GM08714 (cell line): ENCODE results near the gene RALGAPA2.

Experiments used
- H3K4me3 ChIP-seq: fragments of 200-500 bp; sonication (Bioruptor generic); 2 replicates; pipeline ENCODE4 v1.5.1; 2014; ENCODE audit warnings: mild to moderate bottlenecking, low read length, inconsistent platforms
- ZNF274 ChIP-seq: IDR thresholded peaks from 2 replicates; pipeline ENCODE4 v1.6.1; 2012; ENCODE audit warnings: mild to moderate bottlenecking, low read depth, low read length

RALGAPA2 gene

GRCh38 chr20:20706285-20706684, 6.2 kb downstream of the RALGAPA2 start:
- H3K4me3 ChIP-seq, result no peak overlapping the region
- TF ChIP-seq ZNF274, result no peak

- TF ChIP-seq ZNF274, result no peak
Measured at GRCh38 chr20:20702330-20703245, 9.9 kb downstream of the RALGAPA2 start.

DNA sequence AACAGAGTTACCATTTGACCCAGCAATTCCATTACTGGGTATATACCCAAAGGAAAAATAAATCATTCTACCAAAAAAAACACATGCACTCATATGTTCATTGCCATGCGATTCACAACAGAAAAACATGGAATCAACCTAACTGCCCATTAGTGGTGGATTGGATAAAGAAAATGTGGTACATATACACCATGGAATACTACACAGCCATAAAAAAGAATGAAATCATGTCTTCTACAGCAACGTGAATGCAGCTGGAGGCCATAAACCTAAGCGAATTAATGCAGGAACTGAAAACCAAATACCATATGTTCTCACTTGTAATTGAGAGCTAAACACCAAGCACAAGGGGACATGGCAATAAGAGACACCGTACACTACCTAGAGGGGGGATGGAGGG, 12.5 kb downstream of the RALGAPA2 start:
- TF ChIP-seq ZNF274, result no peak
- H3K4me3 ChIP-seq, result no peak overlapping the region

More at GRCh38 chr20:20702330-20703245, 9.9 kb downstream of the RALGAPA2 start:
- H3K4me3 ChIP-seq, result no peak overlapping the region

- no peak overlapping the region for H3K4me3 ChIP-seq
Measured at GRCh38 chr20:20699144-20699543, 13.3 kb downstream of the RALGAPA2 start.

GRCh38 chr20:20697325-20697845, 15.1 kb downstream of the RALGAPA2 start:
- TF ChIP-seq ZNF274, result no peak
- no peak overlapping the region for H3K4me3 ChIP-seq

More at GRCh38 chr20:20699144-20699543, 13.3 kb downstream of the RALGAPA2 start:
- no peak for TF ChIP-seq ZNF274

- H3K4me3 ChIP-seq, result no peak overlapping the region
- TF ChIP-seq ZNF274, result no peak
Measured at GRCh38 chr20:20695250-20695816, 17.1 kb downstream of the RALGAPA2 start.

- no peak overlapping the region for H3K4me3 ChIP-seq
- TF ChIP-seq ZNF274, result no peak
Measured at GRCh38 chr20:20694591-20694990, 17.9 kb downstream of the RALGAPA2 start.

GRCh38 chr20:20692587-20692986, 19.9 kb downstream of the RALGAPA2 start:
- H3K4me3 ChIP-seq, result no peak overlapping the region
- TF ChIP-seq ZNF274, result no peak

GRCh38 chr20:20691477-20692235, 20.8 kb downstream of the RALGAPA2 start:
- TF ChIP-seq ZNF274, result no peak
- peak overlapping the region; percentile 9; the same call in 1 of the 2 replicates for H3K4me3 ChIP-seq

DNA sequence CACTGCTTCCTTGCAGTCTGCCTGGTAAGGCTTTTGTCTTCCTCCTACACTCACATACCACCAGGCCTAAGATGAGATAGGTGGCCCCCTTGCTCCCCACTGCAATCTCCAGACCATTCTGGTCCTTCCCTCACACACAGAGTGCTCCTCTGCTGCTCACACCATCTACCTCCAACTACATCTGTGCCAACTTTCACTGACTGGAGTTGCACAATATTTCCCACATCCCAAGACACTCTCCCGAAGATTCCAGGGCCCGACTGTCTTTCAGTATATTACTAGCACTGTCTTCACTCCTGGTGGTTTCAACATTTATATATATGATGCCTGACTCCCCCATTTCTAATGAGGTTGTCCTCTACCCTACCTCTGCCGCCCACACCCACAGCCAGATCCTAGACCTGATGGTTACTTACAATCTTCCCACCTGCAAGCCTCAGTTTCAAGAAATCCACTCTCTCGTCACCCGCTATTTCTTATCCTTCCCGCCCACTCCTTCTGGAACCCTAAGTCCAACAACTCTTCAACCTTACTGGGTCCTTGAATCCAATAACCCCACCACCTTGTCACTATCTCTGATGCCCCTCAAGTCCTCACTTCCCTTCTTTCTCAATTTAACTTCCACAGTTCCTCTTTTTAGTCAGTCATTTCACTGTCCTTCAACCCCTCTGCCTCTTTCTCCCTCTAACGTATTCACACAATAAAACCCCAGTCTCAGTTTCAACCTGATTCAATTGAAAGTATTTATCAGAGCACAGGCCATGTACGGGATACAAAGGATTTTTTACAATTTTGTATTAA, 21.6 kb downstream of the RALGAPA2 start:
- peak overlapping the region; percentile 13; the same call in 1 of the 2 replicates for H3K4me3 ChIP-seq
- TF ChIP-seq ZNF274, result no peak

DNA sequence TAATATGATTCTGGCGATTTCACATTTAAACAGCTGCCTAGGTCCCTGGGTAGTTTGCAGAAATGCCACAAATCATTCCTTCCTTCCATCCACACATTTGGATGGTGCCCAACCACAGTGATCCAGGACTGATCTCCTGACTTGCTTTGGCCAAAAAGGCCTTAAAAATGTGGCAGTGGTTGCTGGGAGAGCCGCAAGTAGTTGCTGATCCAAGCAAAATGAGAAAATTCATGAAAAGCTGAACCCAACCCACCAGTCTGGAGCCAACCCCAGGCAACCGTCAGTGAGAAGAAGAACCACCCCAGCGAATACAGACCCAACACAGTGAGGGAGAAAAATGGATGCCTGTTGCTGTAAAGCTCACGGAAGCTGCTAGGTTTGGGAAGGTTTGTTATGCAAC, 25.1 kb downstream of the RALGAPA2 start:
- TF ChIP-seq ZNF274, result no peak
- no peak overlapping the region for H3K4me3 ChIP-seq

- no peak for TF ChIP-seq ZNF274
- no peak overlapping the region for H3K4me3 ChIP-seq
Measured at GRCh38 chr20:20685635-20686034, 26.8 kb downstream of the RALGAPA2 start.
